ENCODE measurements around the gene DNAJC6.

DNAJC6 gene

GRCh38 chr1:65392497-65392896 lies 83.2 kb downstream of the DNAJC6 start:
- no peak overlapping the region for H3K4me3 ChIP-seq (ENCODE audit: low read length)
- DNase-seq (ENCODE audit: low read depth, low spot score) = no peak

- DNase-seq (ENCODE audit: low read depth, low spot score) = no peak
- H3K4me3 ChIP-seq (ENCODE audit: low read length) = no peak overlapping the region
Observed at GRCh38 chr1:65393347-65393746, 84.0 kb downstream of the DNAJC6 start.

- H3K4me3 ChIP-seq (ENCODE audit: low read length) = no peak overlapping the region
- DNase-seq (ENCODE audit: low read depth, low spot score) = no peak
Observed at GRCh38 chr1:65393928-65394327, 84.6 kb downstream of the DNAJC6 start.

GRCh38 chr1:65395887-65396612 lies 86.7 kb downstream of the DNAJC6 start:
- no peak for DNase-seq (ENCODE audit: low read depth, low spot score)

GRCh38 chr1:65398083-65398482 lies 88.7 kb downstream of the DNAJC6 start:
- no peak for DNase-seq (ENCODE audit: low read depth, low spot score)
- H3K4me3 ChIP-seq (ENCODE audit: low read length) = no peak overlapping the region

More at GRCh38 chr1:65395887-65396612, 86.7 kb downstream of the DNAJC6 start:
- no peak overlapping the region for H3K4me3 ChIP-seq (ENCODE audit: low read length)

- no peak overlapping the region for H3K4me3 ChIP-seq (ENCODE audit: low read length)
- DNase-seq (ENCODE audit: low read depth, low spot score) = no peak
Observed at GRCh38 chr1:65399003-65399402, 89.7 kb downstream of the DNAJC6 start.

GRCh38 chr1:65401612-65402011 lies 92.3 kb downstream of the DNAJC6 start:
- no peak overlapping the region for H3K4me3 ChIP-seq (ENCODE audit: low read length)
- DNase-seq (ENCODE audit: low read depth, low spot score) = no peak

GRCh38 chr1:65404941-65405340 lies 95.6 kb downstream of the DNAJC6 start:
- no peak overlapping the region for H3K4me3 ChIP-seq (ENCODE audit: low read length)
- no peak for DNase-seq (ENCODE audit: low read depth, low spot score)

- no peak for DNase-seq (ENCODE audit: low read depth, low spot score)
- H3K4me3 ChIP-seq (ENCODE audit: low read length) = no peak overlapping the region
Observed at GRCh38 chr1:65407877-65408276, 98.5 kb downstream of the DNAJC6 start.

GRCh38 chr1:65409314-65409713 lies 100.0 kb downstream of the DNAJC6 start:
- H3K4me3 ChIP-seq (ENCODE audit: low read length) = no peak overlapping the region
- DNase-seq (ENCODE audit: low read depth, low spot score) = no peak

GRCh38 chr1:65409816-65410326 lies 100.5 kb downstream of the DNAJC6 start:
- H3K4me3 ChIP-seq (ENCODE audit: low read length) = no peak overlapping the region

GRCh38 chr1:65412256-65412983 lies 103.1 kb downstream of the DNAJC6 start:
- no peak overlapping the region for H3K4me3 ChIP-seq (ENCODE audit: low read length)
- DNase-seq (ENCODE audit: low read depth, low spot score) = no peak

More at GRCh38 chr1:65409816-65410326, 100.5 kb downstream of the DNAJC6 start:
- no peak for DNase-seq (ENCODE audit: low read depth, low spot score)

GRCh38 chr1:65412984-65413375 lies 103.6 kb downstream of the DNAJC6 start:
- no peak overlapping the region for H3K4me3 ChIP-seq (ENCODE audit: low read length)
- DNase-seq (ENCODE audit: low read depth, low spot score) = no peak

- no peak for DNase-seq (ENCODE audit: low read depth, low spot score)
- no peak overlapping the region for H3K4me3 ChIP-seq (ENCODE audit: low read length)
Observed at GRCh38 chr1:65414538-65414937, 105.2 kb downstream of the DNAJC6 start.

- no peak overlapping the region for H3K4me3 ChIP-seq (ENCODE audit: low read length)
- no peak for DNase-seq (ENCODE audit: low read depth, low spot score)
Observed at GRCh38 chr1:65416767-65417166, 107.4 kb downstream of the DNAJC6 start.

GRCh38 chr1:65417729-65418128 lies 108.4 kb downstream of the DNAJC6 start:
- no peak for DNase-seq (ENCODE audit: low read depth, low spot score)

GRCh38 chr1:65418522-65419185 lies 109.3 kb downstream of the DNAJC6 start:
- H3K4me3 ChIP-seq (ENCODE audit: low read length) = no peak overlapping the region
- no peak for DNase-seq (ENCODE audit: low read depth, low spot score)

More at GRCh38 chr1:65417729-65418128, 108.4 kb downstream of the DNAJC6 start:
- no peak overlapping the region for H3K4me3 ChIP-seq (ENCODE audit: low read length)

- DNase-seq (ENCODE audit: low read depth, low spot score) = peak; percentile 92
- H3K4me3 ChIP-seq (ENCODE audit: low read length) = peak overlapping the region; percentile 86
Observed at GRCh38 chr1:65419681-65420589, 110.6 kb downstream of the DNAJC6 start.

Data from Jurkat, Clone E6-1 (cell line).